ENCODE data around the gene COL25A1.

COL25A1 gene

DNA sequence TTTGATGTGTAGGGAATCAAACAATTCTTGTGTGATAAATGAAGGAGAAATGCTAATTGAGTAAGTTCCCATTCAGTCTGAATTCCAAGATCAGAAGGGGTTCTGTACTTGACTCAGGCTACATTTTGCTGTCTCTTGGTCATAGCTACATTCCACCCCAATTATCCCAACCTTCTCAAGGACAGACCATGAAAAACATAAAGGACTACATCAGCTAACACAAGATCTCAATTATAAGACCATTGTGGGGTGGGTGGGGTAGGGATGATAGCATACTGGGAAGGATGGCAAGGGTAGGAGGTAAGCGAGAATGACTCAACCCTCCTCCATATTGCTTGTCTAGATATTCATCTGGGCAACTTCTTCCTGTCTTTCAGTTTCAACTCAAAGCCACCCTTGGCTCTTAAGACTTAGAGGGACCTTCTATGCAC lies 452.2 kb downstream of the COL25A1 start:
- no peak overlapping the region for H3K4me3 ChIP-seq (ENCODE audit: control insufficient read depth, low read depth, low read length)
- DNase-seq (ENCODE audit: low read depth) = no peak
- TF ChIP-seq, protein P1, sequence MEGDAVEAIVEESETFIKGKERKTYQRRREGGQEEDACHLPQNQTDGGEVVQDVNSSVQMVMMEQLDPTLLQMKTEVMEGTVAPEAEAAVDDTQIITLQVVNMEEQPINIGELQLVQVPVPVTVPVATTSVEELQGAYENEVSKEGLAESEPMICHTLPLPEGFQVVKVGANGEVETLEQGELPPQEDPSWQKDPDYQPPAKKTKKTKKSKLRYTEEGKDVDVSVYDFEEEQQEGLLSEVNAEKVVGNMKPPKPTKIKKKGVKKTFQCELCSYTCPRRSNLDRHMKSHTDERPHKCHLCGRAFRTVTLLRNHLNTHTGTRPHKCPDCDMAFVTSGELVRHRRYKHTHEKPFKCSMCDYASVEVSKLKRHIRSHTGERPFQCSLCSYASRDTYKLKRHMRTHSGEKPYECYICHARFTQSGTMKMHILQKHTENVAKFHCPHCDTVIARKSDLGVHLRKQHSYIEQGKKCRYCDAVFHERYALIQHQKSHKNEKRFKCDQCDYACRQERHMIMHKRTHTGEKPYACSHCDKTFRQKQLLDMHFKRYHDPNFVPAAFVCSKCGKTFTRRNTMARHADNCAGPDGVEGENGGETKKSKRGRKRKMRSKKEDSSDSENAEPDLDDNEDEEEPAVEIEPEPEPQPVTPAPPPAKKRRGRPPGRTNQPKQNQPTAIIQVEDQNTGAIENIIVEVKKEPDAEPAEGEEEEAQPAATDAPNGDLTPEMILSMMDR (IDR thresholded peaks at IDR 0.05; ENCODE audit: control insufficient read depth, insufficient read depth, low read depth, low read length, missing control alignments) = no peak

DNA sequence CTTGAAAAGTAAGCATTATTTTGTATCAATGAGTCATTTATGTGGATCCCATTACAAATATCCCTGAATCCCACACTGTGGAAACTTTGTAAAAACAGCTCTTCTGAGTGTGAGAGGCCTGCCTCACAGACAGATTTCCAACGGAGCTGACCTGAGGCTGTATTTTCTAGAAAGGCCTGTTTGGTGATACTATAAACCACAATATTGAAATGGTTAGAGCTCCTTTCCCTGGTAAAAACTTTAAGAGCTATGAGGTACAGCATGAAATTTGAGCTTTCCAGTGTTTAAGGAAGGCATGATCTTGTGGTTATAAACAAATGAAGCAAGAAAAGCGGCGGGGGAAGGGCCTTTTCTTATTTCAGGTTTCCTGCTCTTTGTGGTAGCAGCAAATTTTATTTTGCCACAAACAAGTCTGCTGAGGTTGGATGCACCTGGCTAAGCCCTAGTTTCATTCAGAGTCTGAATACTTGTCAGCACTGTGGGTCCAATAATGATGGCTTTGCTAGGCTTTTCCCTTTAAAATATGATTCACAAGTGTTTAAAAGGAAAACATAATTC lies 452.8 kb downstream of the COL25A1 start:
- DNase-seq (ENCODE audit: low read depth) = peak; percentile 57
- TF ChIP-seq, protein P1 (IDR thresholded peaks at IDR 0.05; ENCODE audit: control insufficient read depth, insufficient read depth, low read depth, low read length, missing control alignments) = no peak
- no peak overlapping the region for H3K4me3 ChIP-seq (ENCODE audit: control insufficient read depth, low read depth, low read length)

DNA sequence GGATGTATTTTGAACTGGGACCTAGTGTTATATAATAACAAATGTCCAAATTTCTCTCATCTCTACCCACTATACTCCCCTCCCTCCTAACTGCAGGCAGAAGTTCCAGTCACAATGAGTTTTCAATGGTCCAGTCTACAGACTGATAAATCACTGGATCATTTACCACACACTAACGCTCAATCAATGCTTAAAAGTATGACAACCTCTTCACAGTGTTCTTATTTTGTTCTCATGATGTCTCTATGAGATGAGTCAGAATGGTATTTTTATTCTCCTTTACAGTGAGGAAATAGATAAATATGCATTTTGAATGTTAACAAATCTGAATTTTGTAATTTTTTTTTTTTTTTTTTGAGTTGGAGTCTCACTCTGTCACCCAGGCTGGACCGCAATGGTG lies 455.9 kb downstream of the COL25A1 start:
- no peak overlapping the region for H3K4me3 ChIP-seq (ENCODE audit: control insufficient read depth, low read depth, low read length)
- no peak for DNase-seq (ENCODE audit: low read depth)
- TF ChIP-seq, protein P1 (IDR thresholded peaks at IDR 0.05; ENCODE audit: control insufficient read depth, insufficient read depth, low read depth, low read length, missing control alignments) = no peak

DNA sequence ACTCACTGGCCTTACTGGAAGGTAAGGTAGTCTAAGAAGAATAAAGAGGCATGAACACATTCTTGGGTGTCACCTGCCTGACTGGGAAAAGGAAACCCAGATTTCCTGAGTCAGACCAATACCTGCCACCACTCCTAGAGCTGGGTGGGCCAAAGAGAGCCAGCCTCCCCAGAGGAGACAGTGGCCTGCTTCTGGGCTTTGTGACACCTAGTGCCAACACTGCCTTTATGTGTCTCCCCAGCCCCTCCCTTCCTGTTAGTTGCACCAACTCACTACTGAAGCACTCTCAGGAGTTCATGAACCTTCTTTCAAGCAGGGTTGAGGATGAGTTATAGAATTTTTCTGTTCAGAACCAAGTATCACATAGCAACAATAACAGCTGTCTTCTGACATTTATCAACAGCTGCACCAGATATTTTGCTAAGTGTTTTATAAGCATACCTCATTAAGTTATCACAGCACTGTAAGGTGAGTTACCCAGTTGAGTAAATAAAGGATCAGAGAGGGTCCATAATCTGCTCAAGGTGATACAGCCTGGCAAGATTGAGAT lies 462.0 kb downstream of the COL25A1 start:
- no peak overlapping the region for H3K4me3 ChIP-seq (ENCODE audit: control insufficient read depth, low read depth, low read length)
- no peak for DNase-seq (ENCODE audit: low read depth)
- TF ChIP-seq, protein P1 (IDR thresholded peaks at IDR 0.05; ENCODE audit: control insufficient read depth, insufficient read depth, low read depth, low read length, missing control alignments) = no peak

DNA sequence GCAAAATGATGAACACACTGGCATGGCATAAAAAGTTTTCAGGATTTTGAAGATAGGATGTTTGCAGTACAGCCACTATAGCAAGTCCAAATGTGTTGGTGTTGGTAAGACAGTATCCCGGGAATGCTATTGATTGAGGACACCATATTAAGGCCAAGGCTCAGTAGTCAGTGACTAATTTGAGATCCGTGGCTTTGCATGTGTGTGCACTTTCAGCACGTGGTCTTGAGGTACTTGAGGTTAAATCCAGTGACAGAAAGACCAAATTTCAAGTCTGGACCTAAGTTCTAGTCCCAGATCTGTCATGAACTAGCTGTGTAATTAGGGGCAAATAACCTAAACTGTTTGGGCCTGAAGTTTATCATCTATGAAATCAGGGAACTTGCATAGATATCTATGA lies 463.1 kb downstream of the COL25A1 start:
- no peak for DNase-seq (ENCODE audit: low read depth)
- no peak overlapping the region for H3K4me3 ChIP-seq (ENCODE audit: control insufficient read depth, low read depth, low read length)
- TF ChIP-seq, protein P1 (IDR thresholded peaks at IDR 0.05; ENCODE audit: control insufficient read depth, insufficient read depth, low read depth, low read length, missing control alignments) = no peak

DNA sequence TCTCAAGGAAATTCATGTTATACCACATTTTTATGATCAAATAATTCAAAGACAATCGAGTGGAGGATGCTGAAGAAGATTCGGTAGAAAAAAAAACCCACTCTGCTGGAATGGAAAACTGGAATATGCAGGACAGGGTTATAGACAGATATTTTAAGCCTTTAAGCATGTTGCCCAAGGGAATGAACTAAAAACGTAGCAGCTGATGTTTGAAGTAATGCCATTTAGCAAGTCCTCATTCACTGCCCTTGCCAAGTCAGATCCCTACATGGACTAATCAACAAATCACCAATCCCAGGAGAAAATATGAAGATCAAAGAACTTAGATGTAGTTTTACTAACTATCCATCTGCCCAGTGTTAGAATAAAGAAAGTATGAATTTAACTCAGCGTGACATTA lies 464.0 kb downstream of the COL25A1 start:
- no peak overlapping the region for H3K4me3 ChIP-seq (ENCODE audit: control insufficient read depth, low read depth, low read length)
- TF ChIP-seq, protein P1 (IDR thresholded peaks at IDR 0.05; ENCODE audit: control insufficient read depth, insufficient read depth, low read depth, low read length, missing control alignments) = no peak
- DNase-seq (ENCODE audit: low read depth) = no peak

Measured in AG09309 (cell line).